HG02571 (cell line): Measurements from ENCODE around the gene SPSB3.

Source experiments
- ATAC-seq: cut with Tn5 transposase; IDR thresholded peaks from one replicate; pipeline ENCODE4 v1.9.1; 2021; ENCODE audit warnings: mild to moderate bottlenecking, moderate library complexity; ENCODE audit not compliant: unreplicated experiment

The SPSB3 gene

DNA sequence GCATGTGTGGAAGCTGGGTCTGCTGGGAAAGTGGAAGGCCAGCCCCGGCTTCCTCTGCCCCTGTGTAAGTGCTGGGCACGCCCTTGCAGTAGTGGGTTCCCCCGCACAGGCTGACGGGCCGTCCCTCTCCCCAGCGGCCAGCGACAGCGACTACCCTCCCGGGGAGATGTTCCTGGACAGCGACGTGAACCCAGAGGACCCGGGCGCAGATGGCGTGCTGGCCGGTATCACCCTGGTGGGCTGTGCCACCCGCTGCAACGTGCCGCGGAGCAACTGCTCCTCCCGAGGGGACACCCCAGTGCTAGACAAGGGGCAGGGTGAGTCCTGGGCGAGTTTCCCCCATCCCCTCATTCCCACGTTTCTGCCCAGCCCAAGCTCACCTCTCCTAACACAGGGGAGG is 16.5 kb downstream of the SPSB3 start:
- no peak for ATAC-seq

DNA sequence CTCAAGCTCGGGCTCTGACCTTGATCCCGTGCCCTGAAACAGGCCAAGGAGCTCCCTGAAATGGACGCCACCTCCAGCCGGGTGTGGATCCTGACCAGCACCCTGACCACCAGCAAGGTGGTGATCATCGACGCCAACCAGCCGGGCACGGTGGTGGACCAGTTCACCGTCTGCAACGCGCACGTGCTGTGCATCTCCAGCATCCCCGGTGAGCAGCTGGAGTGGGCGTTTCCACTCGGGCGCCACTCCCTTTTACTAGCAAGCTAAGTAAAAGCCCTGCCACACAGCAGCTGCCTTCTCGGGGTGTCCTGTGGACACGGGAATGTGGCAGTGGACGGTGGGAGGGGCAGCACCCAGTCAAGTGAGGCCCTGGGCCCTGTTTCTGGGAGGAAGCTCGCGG is 17.4 kb downstream of the SPSB3 start:
- no peak for ATAC-seq

DNA sequence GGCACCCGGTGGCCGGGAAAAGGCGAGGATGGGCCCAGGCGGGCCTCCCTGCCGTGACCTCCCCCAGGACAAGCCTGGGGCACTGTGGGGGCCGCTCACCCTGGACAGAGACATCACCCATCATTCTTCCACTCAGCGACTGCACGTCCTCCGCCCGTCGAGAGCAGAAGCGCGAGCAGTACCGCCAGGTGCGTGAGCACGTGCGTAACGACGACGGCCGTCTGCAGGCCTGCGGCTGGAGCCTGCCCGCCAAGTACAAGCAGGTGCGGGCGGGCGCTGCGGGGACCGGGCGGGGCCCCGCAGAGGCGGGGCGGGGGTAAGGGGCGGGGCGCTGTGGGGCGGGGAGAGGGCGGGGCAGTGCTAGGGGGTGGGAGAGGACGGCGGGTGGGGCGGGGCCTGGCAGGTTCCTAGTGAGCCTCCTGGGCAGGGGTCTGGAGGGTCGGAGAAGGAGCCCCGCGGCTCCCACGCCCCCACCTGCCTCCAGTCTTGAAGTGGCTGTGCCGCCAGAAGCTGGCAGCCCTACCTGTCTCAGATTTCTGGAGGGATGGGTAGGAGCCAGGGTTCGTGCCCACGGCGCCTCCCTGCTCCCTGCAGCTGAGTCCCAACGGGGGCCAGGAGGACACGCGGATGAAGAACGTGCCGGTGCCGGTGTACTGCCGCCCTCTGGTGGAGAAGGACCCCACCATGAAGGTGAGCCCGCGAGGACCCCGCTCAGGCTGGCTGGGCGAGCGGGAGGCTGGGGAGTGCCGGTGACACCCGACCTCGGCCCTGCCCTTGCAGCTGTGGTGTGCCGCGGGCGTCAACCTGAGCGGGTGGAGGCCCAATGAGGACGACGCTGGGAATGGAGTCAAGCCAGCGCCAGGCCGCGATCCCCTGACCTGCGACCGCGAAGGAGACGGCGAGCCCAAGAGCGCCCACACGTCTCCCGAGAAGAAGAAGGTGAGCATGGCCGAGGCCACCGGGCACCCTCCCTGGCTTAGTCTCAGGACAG is 18.6 kb downstream of the SPSB3 start:
- ATAC-seq = no peak

DNA sequence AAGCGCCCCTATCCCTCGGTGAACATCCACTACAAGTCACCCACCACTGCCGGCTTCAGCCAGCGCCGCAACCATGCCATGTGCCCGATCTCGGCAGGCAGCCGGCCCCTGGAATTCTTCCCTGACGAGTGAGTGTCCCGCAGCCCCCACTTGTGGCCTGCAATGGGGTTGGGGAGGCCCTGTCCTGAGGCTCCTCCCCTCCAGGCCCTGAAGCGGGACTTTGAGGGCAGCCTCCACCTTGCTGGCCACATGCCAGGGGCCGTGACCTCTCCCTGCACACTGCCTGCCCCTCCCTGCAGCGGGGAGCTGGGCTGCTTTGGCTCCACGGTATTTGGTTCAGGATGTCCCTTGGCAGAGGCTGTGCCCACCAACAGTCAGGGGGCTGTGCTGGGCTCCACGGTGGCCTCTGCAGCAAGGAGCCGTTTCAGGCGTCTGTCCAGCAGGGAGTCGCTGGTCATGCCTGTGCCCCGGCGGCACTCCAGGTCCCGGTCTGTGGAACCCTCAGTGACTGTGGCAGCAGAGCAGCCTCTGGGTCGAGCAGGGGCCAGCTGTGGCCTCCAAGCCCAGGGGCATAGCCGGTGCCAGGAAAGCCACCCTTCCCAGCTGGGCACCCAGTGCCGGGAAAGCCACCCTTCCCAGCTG is 19.4 kb downstream of the SPSB3 start:
- no peak for ATAC-seq

DNA sequence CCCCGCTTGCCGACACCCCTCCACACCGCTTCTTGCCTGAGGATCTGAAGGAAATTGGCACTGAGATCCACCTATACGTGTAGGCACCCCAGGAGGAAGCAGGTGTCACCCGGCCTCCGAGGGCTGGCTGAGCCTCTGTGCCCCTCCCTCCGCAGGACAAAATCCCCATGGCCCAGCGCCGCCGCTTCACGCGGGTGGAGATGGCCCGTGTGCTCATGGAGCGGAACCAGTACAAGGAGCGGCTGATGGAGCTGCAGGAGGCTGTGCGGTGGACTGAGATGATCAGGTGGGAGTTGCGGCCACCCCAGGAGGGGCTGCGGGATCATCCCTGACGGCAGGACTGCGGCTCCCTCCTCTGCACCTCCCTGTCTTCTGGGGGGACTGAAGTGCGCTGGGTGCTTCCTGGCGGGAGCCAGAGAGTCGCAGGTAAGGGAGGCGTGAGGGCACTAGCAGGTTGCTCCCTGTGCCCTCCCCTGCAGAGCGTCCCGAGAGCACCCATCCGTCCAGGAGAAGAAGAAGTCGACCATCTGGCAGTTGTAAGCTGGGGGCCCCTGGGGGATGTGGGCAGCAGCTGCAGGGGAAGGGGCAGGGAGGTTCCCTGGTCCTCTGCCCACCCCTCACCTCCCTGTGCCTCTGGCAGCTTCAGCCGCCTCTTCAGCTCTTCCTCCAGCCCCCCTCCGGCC is 20.0 kb downstream of the SPSB3 start:
- ATAC-seq = no peak

DNA sequence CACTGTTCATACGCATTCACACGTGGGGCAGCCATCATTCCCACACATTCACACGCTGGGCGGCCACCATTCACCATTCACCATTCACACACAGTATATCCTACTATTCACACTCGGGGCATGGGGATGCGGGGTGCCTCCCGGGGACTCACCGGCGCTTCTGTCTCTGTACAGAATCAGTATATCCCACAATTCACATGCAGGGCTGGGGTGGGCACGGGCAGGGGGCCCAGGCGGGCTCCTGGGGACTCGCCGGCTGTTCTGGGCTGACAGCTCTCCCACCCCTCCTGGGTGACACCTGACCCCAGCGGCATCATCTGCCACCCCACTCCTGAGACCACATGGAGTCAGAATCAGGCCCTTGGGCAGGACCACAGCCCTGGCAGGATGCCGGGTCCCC is 20.6 kb downstream of the SPSB3 start:
- no peak for ATAC-seq

DNA sequence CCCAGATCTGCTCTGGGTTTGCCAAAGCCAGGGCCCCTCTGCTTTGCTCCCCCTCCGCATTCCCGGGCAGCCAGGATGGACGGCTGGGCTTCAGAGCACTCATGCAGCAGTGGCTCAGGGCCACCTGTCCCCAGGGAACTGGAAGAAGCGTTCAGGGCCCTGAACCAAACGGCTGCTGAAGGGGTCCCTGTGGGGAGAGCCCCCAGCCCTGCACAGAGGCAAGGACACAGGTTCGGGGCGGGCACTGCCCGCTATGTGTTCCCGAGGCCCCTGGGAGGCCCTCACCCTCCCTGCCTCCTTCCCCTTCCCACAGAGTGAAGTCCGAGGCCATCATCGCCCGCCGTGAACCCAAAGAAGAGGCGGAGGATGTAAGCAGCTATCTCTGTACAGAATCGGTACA is 21.5 kb downstream of the SPSB3 start:
- no peak for ATAC-seq

DNA sequence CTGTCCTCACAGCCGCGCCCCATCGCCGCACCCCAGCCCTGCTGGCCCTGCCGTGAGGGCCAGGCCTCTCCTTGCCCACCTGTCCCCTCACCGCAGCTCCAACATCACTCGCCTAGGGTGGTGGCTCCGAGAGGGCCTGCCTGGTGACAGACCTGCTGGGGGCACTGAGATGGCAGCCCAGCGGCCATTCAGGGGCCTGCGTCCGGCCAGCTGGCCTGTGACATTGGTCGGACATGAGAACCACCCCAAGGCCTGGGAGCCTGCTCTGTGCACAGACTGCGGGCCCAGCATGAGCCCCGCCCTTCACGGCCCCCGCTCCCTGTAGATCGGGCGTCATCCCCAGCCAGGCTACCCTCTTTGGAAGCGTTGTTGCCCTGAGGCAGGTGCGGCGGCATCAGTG is 22.9 kb downstream of the SPSB3 start:
- ATAC-seq = no peak

DNA sequence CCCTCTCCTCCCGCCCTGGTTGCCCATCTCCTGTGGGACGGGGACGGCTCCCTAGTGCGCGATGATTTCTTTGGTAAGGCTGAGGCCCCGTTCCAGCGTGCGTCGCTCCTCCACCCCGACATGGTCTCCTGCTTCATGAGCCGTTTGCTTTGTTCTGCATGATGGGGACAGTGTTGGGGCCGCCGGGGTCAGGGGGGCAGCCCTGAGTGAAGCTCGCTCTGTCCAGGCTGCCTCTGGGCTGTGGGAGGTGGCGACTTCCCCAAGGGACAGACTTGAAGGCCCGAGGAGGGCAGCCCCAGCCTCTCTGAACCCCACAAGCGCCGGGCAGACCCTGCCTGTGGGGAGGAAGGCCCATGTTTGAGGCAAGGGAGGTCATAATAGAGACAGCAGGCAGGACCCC is 23.4 kb downstream of the SPSB3 start:
- no peak for ATAC-seq

DNA sequence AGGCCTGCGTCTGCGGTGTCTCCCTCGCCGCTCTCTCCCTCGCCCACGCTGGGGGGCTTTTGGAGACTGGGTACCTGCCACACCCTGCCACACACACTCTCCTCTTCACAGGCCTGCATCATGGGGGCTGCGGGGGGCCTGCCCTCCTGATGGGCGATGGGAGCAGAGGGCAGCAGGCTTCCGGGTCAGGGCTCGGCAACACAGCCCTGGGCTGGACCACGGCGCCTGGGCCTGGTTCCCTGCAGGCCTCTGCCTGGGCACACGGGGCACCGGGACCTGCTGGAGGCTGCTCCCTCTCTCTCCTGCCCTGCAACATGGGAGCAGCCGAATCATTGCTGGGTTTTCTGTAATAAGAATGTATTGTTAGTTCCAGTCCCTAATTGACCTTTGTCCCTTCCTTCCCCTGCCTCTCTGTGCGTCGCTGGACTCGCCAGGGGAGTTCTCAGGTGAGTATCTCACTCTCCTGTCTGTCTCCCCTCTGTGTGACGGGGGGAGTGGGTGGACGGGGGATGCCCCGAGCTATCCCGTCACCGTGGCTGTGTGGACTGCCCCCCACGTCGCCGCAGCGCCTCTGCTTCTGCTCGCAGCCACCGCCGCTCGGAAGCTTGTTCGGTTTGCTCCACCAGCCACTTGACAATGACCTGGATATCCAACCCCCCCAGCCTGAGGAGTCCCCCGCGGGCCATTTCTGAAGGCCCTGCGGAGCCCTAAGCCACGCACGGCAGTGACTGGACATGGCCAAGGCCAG is 24.5 kb downstream of the SPSB3 start:
- no peak for ATAC-seq

DNA sequence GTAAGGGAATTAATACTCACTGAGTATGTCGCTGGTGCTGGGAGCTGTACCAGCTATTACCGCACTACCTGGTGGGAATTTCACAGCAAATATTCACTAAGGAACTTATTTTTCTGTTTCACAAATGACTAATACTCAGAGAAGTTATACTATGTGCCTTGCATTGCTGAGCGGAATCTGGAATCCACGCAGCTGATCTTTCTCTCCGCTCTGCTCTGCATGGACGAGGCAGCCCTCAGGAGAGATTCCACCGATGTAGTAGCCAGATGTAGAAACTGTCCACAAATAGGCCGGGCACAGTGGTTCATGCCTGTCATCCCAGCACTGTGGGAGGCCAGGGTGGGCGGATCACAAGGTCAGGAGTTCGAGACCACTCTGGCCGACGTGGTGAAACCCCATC is 28.2 kb downstream of the SPSB3 start:
- no peak for ATAC-seq

DNA sequence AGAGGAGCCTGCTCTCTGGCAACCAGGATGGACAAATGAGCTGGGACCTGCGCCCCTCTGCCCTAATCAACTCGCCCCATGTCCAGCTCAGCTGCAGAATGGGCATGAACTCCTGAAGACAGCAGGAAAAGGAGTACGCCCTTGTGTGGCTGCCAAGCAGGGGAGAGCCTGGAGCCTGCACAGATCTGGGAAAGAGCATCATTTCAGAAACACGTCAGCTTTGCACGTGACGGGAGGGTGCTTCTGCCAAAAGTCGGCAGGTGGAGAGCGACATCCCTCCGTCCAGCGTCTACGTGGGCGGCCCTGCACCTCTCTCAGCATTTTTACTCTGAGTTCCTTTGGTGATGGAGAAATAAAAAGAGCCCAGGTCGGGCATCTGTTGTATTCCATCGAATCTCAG is 29.5 kb downstream of the SPSB3 start:
- ATAC-seq = no peak

DNA sequence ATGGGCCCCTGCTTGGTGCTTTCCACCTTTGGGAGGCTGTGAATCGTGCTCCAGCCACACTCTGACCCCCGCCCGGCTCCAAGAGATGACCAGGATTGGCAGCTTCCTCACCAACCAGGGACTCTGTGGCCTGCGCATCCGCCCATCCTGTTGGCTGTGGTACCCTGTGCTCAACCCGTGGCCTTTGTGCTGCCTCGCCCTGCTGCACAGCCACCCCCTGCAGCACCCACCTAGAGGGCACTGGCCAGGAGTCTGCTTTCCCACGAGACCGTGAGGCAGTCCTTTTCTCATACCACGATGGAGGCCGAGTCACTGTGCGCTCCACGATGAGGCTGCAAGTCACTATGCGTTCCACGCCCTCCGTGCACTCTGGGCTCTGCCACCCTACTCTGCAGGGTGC is 30.4 kb downstream of the SPSB3 start:
- ATAC-seq = no peak

DNA sequence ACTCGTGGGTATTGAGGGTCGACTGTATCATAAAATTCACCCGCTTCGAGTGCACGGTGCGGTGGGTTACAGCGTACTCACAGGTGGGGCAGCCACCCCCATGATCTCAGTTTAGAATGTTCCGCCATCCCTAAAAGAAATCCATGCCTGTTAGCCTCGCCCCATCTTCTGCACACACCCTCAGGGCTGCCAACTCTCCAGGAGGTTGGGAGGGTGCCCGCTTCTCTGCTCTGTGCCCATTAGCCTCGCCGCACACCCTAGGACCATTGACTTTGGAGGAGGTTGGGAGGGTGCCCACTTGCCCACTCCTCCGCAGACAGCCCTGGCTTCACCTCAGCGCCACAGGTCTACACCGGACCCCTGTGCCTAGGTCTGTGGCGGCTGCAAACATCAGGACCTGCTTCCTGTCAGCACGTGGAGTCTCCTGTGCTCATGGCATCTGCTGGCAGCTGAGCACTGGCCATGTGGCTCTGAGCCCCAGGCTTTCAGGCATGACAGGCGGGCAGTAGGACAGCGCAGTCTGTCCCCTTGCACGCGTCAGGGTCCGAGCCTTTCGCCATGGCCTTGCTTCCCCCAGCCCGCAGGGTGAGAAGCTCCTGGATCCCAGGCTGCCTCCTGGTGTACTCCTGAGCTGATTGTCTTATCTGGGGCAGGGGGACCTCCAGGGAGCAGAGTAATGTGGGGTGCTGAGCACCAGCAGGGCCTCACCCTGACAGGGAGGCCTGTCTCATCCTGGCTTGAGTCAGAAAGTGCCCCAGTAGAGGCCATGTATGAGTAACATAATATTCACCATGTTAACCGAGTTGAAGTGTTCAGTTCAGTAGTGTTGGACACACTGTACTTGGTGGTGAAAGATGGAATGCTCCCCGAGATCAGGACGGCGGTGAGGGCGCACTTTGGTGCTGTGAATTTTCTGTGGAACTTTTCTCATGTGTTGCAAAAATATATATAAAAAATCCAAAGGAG is 32.9 kb downstream of the SPSB3 start:
- ATAC-seq = no peak

DNA sequence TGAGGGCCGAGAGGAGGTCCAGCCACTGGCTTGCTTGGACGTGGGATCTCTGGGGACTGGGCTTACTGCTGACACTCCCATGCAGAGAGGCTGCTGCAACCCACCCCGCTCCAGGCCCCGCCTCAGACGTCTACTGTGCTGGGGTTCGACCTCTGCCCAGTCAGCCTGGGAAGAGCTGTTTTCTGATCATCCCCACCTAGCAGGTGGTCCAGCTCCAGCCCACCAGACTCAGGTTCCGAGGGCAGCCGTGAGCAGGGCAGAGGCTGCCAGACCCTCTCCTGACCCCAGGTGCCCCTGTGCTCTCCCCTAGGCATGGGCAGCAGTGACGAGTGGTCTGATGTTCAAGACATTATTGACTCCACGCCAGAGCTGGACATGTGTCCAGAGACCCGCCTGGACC is 34.4 kb downstream of the SPSB3 start:
- no peak for ATAC-seq

DNA sequence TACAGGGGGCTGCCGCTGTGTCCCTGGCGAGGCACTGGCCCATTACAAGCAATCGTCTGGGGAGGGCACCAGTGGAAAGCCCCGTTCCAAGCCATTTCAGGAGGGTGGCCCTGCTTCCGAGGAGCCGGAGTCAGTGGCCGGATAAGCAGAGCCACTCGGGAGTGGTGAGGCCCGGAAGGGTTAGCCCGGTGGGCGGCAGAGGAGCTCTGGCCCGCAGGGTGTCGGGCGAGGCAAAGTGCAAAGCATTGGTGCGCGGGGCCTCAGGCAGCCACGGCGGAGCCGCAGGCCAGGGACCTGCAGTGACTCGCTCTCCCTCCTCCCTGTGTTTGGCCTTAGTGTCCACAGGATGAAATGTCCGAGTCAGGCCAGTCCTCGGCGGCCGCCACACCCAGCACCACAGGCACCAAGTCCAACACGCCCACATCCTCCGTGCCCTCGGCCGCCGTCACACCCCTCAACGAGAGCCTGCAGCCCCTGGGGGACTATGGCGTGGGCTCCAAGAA is 35.6 kb downstream of the SPSB3 start:
- ATAC-seq = no peak

DNA sequence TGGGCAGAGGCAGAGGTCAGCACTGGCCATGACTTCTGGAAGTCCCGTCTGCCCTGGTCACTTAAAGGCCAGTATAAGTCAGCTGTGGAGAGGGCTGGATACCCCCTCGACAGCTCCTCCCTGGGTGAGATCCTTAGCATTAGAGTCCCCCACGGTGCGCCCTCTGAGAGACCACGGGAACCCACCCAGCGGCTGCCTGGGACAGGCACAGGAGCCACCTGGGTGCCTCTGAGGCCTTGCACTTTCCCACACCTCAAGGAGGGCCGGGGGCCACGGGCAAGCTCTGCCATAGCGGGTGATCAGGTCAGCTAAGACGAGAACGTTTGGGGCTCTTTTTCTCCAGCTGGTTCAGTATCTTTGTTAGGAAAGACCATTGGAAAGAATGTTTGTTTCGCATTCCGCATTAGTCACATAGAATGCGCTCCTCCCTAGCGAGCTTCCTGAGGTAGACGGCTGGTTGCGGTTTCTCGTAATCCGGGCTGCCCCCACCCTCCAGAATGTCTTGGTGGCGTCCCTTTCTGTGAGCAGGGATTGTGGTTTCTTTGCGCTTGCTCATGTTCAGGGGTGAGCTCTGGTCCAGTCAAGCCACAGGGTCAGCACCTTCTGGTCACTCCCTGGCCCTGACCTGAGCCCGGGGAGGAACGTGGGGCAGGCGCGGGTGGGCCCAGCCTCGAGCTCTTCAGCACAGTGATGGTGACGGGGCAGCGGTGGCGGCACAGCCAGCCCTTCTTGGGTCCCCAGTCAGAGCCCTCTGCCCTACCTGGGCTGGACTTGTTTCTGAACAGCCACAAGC is 36.3 kb downstream of the SPSB3 start:
- no peak for ATAC-seq

DNA sequence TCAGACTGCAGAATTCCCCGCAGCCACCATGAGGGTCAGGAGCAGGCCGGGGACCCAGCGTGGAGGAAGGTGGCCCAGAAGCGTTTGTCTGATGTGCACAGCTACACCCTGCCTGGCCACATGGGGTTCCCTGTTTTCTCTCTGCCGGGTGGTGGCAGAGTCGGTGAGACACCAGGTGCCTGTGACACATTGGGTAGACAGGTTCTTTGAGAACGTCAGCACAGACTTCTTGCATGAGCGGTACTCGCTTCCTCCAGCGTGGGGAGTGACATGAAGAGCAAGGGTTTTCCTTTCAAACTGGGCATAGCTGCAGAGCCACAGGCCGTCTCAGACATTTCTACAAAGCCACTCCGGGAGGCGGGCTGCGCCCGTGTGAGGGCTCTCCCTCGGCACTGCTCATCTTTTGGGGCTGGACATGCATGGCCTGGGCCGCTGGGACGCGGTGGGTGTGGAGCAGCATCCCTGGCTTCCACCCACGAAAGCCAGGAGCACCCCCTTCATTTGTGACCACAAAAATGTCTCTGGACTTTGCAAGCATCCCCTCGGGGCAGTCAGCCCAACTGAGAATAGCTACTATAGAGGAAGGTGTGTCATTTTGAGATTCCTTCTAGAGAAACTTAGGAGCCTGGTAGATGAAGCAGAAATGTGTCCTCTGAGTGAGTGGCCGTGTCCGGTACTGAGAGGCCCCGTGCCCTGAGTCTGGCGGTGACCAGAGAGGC is 37.0 kb downstream of the SPSB3 start:
- ATAC-seq = no peak
